IPS-NIHi11 (cell line): ENCODE measurements around the gene MAN2B2.
A peak's percentile ranks its signal among the peaks of the same experiment; 100 is the strongest.

Experiments
- DNase-seq: peaks from one replicate; pipeline ENCODE4 v3.0.0; 2012; ENCODE audit warnings: mixed read lengths, low spot score

The MAN2B2 gene

DNA sequence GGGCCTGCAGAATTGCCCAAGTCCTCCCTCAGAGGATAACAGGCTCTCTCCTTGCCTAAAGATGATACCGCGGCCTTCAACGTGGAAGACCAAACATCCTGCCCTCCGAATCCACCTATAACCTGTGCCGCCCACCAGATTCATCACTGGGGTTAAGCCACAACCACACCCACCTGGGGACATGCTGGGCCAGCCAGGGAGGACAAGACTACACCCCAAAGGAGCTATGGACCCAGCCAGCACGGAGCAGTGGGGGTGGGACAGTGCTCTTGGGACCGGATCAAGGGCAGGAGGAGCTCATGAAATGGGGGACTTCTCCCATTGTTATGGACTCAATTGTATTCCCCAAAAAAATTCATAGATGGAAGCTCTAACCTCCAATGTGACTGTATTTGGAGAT lies 6.8 kb upstream of the MAN2B2 start:
- DNase-seq = no peak

DNA sequence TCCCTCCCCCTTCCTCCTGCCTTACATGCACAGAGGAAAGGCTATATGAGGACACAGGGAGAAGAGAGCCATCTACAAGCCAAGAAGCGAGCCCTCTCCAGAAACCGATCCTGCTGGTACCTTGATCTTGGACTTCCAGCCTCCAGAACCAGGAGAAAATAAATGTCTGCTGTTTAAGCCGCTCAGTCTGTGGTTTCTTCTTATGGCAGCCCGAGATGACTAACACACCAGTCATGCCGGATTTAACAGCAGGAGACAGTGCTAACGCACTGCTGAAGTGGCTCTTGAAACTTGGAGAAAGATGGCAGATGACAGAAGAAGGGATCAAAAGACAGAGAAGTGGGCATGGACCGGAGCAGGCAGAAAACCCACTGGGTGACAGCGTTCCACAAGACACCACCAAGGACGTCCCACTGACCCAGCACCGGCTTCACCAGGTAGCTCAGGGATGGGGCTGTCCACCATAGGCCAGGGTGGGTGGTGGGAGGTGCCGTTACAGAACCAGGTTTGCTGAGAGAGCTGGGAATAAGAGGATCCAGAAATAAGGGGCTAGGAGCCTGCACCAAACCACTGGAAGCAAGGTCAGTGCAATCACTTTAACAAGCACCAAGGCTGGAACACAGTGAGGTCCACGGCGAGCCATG lies 6.2 kb upstream of the MAN2B2 start:
- no peak for DNase-seq

GRCh38 chr4:6571608-6572007 lies 3.4 kb upstream of the MAN2B2 start:
- no peak for DNase-seq

GRCh38 chr4:6573551-6573950 lies 1.4 kb upstream of the MAN2B2 start:
- DNase-seq = no peak

DNA sequence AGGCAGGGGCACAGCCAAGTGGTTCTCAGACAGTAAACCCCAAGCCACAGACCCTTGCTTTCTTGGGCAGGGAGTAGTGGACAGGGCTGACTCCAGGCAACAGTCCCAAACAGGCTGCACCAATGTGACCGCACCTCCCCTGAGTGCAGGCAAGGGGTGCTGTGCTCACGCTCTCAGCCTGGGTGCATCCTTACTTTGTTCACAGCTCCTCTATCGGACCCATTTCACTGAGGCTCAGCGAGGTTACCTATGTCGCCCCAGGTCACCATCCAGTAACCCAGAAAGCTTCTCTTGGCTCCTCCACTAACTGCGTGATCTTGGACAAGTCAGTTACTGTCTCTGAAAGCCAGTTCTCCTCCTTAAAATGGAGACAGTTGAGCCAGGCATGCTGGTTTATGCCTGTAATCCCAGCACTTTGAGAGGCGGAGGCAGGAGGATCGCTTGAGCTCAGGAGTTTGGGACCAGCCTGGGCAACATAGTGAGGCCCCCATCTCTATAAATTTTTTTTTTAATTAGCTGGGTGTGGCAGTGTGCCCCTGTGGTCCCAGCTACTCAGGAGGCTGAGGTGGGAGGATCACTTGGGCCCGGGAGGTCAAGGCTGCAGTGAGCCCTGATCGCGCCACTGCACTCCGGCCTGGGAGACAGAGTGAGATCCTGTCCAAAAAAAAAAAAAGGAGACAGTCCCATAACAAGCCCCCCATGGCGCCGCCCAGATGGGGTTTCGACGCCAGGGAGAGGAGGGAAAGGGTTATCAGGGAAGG lies 823 bp upstream of the MAN2B2 start:
- DNase-seq = no peak

GRCh38 chr4:6575503-6576240 lies 683 bp downstream of the MAN2B2 start:
- no peak for DNase-seq

DNA sequence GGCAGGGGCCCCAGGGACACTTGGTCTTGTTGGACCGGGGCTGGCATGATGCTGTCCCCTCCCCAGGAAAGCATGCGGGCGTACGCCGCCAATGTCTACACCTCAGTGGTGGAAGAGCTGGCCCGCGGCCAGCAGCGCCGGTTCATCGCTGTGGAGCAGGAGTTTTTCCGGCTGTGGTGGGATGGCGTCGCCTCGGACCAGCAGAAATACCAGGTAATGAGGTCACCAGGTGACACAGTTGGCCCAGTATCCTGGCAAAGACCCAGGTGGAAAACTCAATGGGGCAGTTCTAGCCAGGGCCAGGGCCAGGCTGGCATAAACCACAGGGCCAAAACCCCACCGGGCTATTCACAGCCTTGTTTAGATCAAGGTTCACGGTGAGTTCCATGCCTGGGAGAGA lies 1.5 kb downstream of the MAN2B2 start:
- no peak for DNase-seq

- DNase-seq = no peak
These were observed 1.9 kb downstream of the MAN2B2 start for GRCh38 chr4:6576932-6577331.

GRCh38 chr4:6577409-6577808 lies 2.4 kb downstream of the MAN2B2 start:
- no peak for DNase-seq

GRCh38 chr4:6578221-6578620 lies 3.2 kb downstream of the MAN2B2 start:
- no peak for DNase-seq

DNA sequence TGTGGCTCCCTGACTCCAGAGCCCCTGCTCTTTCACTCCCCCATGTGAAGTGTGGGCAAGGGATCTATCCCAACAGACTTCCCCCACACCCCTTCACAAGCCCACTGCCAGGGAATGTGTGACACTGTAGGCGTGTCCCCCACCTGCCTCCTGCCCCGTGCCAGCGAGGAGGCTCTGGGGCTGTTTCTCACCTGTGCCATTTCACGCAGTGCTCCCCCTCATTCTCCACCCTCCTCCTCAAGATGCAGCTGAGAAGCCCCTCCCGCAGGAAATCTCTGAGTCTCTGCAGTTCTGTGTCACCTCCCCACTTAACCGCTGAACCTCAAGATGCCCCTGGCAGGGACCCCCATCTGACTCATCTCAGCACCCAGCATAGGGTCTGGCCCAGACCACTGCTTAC lies 5.4 kb downstream of the MAN2B2 start:
- no peak for DNase-seq

DNA sequence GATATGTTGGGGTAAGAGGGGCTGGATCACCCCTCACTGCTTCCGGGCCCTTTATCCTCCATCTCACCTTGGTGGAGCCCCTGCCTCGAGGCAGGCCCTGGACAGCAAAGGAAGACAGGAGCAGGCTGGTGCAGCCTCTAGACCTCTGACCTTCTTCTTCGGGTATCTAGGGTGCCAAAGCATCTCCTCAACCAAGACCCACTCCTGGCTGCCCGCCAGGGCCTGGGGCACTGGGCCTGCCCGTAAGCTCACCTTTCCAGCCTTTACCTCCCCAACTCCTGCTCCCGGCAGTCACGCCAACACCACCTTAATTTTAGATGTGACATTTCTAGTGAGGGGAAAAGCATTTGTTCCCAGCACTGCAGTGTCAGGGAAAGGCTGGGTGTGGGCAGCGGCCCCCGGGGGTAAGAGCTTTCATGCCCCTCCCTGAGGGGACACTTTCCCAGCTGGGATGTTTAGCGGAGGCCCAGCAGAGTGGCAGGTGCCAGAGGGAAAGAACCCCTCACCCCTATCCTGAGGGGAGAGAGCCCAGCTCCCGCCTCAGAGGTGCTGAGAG lies 6.7 kb downstream of the MAN2B2 start:
- DNase-seq = no peak

- peak; percentile 66 for DNase-seq
These were observed 8.0 kb downstream of the MAN2B2 start for GRCh38 chr4:6582889-6583490.

DNA sequence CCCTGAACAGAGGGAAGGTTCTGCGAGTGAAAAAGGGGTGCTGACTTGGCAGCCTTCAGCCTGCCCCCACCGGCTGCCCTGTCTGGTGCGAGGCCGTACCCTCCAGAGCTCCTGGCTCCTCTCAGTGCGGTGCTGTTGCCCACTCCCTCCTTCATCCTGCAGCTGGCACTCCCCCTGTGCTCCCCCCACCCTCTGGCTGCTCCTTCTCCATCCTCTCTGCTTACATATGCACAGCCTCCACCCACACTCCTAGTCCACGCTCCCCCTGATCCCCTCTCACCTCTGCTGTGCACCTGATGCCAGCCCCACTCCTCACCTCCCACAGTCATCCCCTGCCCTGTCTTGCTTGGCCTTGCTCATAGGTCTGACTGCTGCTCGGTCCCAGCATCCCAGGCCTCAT lies 9.9 kb downstream of the MAN2B2 start:
- no peak for DNase-seq

- DNase-seq = no peak
These were observed 11.8 kb downstream of the MAN2B2 start for GRCh38 chr4:6586715-6587325.

- no peak for DNase-seq
These were observed 14.5 kb downstream of the MAN2B2 start for GRCh38 chr4:6589444-6589843.

DNA sequence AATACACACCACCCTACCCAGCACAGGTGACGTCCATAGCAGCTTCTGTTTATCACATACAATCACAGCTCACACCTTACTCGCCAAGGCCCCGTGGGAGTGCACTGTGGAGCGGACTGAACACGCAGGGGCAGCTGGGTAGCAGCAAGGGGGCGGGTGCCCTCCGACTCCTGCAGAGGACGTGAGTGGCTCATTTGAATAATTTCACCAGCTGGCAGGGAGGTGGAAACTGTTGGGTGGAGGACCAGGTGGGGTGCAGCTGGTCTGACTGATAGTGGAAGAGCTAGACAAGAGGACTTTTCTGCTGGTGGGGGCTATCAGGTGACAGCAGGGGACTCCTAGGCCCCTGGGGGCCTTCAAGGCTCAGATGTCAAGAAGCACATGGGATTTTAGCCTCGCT lies 16.3 kb downstream of the MAN2B2 start:
- DNase-seq = no peak

DNA sequence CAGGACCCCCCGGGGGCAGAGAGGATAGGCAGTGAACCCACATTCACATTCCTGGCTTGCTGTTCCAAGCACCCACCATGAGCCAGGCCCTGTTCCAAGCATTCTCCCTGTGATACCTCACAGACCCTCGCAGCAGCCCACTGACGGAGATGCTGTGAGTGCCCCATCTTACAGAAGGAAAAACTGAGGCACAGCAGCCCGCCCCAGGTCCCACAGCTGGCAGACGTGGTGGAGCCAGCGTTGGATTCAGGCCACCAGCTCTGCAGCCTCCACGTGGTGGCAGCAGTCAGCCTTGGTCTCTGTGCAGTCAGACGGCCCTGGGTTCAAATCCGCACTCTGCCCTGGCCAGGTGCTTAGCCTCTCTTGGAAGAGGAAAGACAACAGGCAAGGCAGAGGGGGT lies 16.8 kb downstream of the MAN2B2 start:
- no peak for DNase-seq

- DNase-seq = no peak
These were observed 18.0 kb downstream of the MAN2B2 start for GRCh38 chr4:6592804-6593563.

DNA sequence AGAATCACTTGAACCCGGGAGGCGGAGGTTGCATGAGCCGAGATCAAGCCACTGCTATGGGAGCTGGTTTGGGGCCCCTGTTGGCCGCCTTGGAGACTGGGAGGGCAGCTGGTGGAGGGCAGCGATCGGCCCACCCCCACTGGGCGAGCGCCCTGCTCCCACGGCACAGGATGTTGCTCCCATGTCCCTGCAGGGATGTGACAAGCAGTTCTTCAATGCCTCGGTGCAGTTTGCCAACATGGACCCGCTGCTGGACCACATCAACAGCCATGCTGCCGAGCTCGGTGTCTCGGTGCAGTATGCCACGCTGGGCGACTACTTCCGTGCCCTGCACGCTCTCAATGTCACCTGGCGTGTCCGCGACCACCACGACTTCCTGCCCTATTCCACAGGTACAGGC lies 19.4 kb downstream of the MAN2B2 start:
- no peak for DNase-seq

DNA sequence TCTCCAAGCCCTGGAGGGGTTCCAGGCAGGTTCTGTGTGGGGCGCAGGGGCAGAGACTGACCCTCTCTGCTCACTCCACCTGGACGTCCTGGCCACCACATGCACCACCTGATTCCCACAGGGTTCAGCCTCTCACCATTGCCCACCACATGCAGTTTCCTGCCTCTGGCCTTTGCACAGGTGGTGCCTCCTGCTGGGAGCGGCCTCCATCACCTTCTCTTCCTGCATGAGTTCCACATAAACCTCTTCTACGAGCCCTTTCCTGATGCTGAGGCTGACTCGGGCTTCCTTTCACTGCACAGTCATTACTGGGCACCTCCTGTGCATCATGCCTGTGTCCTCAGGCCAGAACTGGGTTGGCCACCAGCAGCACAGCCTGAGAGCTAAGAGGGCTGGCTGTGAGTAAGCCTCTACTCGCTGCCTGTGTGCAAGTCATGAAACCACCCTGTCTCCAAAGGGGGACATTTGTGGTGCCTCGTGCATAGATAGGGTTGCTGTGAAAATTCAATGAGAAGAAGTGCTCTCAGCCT lies 19.9 kb downstream of the MAN2B2 start:
- DNase-seq = no peak
